ENCODE results near the gene SVEP1. TPM values are rescaled to one million over a fixed set of nuclear protein-coding genes. Genes with fewer than 3 reads are reported as not detected.

SVEP1 gene
- total RNA-seq, 1 experiment from 2014 or later, result 0.05 TPM

- in situ Hi-C loops (cut with HindIII; ENCODE audit: low pct_unique_long_range_greater_than_20kb, low sequenced_read_pairs) (no loop called here), intact Hi-C loops (cut with micrococcal nuclease; ENCODE audit: unreplicated experiment) (no loop called here)
- no peaks in the 10 kb centered on the region for H3K4me1 ChIP-seq (ENCODE audit: control insufficient read depth, insufficient read depth, low read length)
- no peak overlapping the region for H3K4me3 ChIP-seq (ENCODE audit: low read depth in 2 of 2, low read length in 2 of 2)
- TF ChIP-seq CTCF (IDR thresholded peaks at IDR 0.05) (no peak), TCF7L2 (IDR thresholded peaks at IDR 0.05; ENCODE audit: low read depth, low read length) (no peak), SIN3A (IDR thresholded peaks at IDR 0.05; ENCODE audit: borderline replicate concordance, insufficient read depth, low read depth, low read length) (no peak), REST (IDR thresholded peaks at IDR 0.05; ENCODE audit: insufficient read depth in 1 of 2, low read depth in 2 of 2, low read length in 1 of 2) (no peak), POLR2AphosphoS5 (IDR thresholded peaks at IDR 0.05; ENCODE audit: low read depth, low read length) (no peak)
- H3K36me3 ChIP-seq (ENCODE audit: control insufficient read depth, insufficient read depth, low read length), result no peaks in the 10 kb centered on the region
- ATAC-seq, result no peak
- no peaks in the 10 kb centered on the region for H3K9me3 ChIP-seq (ENCODE audit: control insufficient read depth, insufficient read depth, low read depth, low read length)
- ChIA-PET CTCF (no interaction called here), POLR2A (no interaction called here)
- no peaks in the 10 kb centered on the region for H3K27me3 ChIP-seq (ENCODE audit: control insufficient read depth, insufficient read depth, low read length)
- no peak overlapping the region for H3K27ac ChIP-seq (ENCODE audit: low read length)
- no peak for DNase-seq (ENCODE audit: low read depth, low spot score)
- BruUV-seq (replicated peaks), result no TSS peak
Observed at GRCh38 chr9:110561826-110562225, 17.7 kb downstream of the SVEP1 start.

- TF ChIP-seq POLR2AphosphoS5 (IDR thresholded peaks at IDR 0.05; ENCODE audit: low read depth, low read length) (no peak), REST (IDR thresholded peaks at IDR 0.05; ENCODE audit: insufficient read depth in 1 of 2, low read depth in 2 of 2, low read length in 1 of 2) (no peak), CTCF (IDR thresholded peaks at IDR 0.05) (no peak), SIN3A (IDR thresholded peaks at IDR 0.05; ENCODE audit: borderline replicate concordance, insufficient read depth, low read depth, low read length) (no peak), TCF7L2 (IDR thresholded peaks at IDR 0.05; ENCODE audit: low read depth, low read length) (no peak)
- POLR2A ChIA-PET, result no interaction called here
- intact Hi-C loops (cut with micrococcal nuclease; ENCODE audit: unreplicated experiment) (no loop called here), in situ Hi-C loops (cut with HindIII; ENCODE audit: low pct_unique_long_range_greater_than_20kb, low sequenced_read_pairs) (no loop called here)
- no peaks in the 10 kb centered on the region for H3K9me3 ChIP-seq (ENCODE audit: control insufficient read depth, insufficient read depth, low read depth, low read length)
- H3K36me3 ChIP-seq (ENCODE audit: control insufficient read depth, insufficient read depth, low read length), result no peaks in the 10 kb centered on the region
- no peak for ATAC-seq
- no peaks in the 10 kb centered on the region for H3K27me3 ChIP-seq (ENCODE audit: control insufficient read depth, insufficient read depth, low read length)
- H3K4me3 ChIP-seq (ENCODE audit: low read depth in 2 of 2, low read length in 2 of 2), result no peak overlapping the region
- BruUV-seq (replicated peaks), result no TSS peak
- CTCF ChIA-PET, result no interaction called here
- no peak for DNase-seq (ENCODE audit: low read depth, low spot score)
- no peaks in the 10 kb centered on the region for H3K4me1 ChIP-seq (ENCODE audit: control insufficient read depth, insufficient read depth, low read length)
- no peak overlapping the region for H3K27ac ChIP-seq (ENCODE audit: low read length)
Observed at GRCh38 chr9:110559869-110560268, 19.7 kb downstream of the SVEP1 start.
